HG03457 (cell line): Measurements from ENCODE around the gene TBC1D4.
"Not testable (repeated sequence)": the region's sequence is repeated elsewhere in the genome, so short reads cannot be mapped to it uniquely, and the experiment has no call there.

Experiments used
- ATAC-seq: cut with Tn5 transposase; IDR thresholded peaks from one replicate; pipeline ENCODE4 v1.9.1; 2021; ENCODE audit warnings: moderate number of reproducible peaks; ENCODE audit not compliant: unreplicated experiment

The TBC1D4 gene

GRCh38 chr13:75458696-75459422 is 23.1 kb downstream of the TBC1D4 start:
- ATAC-seq: peak; percentile 99

GRCh38 chr13:75455962-75456361 is 26.0 kb downstream of the TBC1D4 start:
- ATAC-seq: no peak

- ATAC-seq: no peak
These were observed 27.5 kb downstream of the TBC1D4 start for GRCh38 chr13:75454497-75454896.

GRCh38 chr13:75452564-75452963 is 29.4 kb downstream of the TBC1D4 start:
- no peak for ATAC-seq

GRCh38 chr13:75447493-75447892 is 34.5 kb downstream of the TBC1D4 start:
- no peak for ATAC-seq

GRCh38 chr13:75446874-75447273 is 35.1 kb downstream of the TBC1D4 start:
- no peak for ATAC-seq

- ATAC-seq: no peak
These were observed 36.1 kb downstream of the TBC1D4 start for GRCh38 chr13:75445717-75446499.

- no peak for ATAC-seq
These were observed 38.0 kb downstream of the TBC1D4 start for GRCh38 chr13:75444016-75444415.

- no peak for ATAC-seq
These were observed 38.5 kb downstream of the TBC1D4 start for GRCh38 chr13:75443356-75443958.

GRCh38 chr13:75442736-75443234 is 39.2 kb downstream of the TBC1D4 start:
- no peak for ATAC-seq

GRCh38 chr13:75440100-75440499 is 41.9 kb downstream of the TBC1D4 start:
- ATAC-seq: no peak

- ATAC-seq: no peak
These were observed 44.2 kb downstream of the TBC1D4 start for GRCh38 chr13:75437582-75438318.

- ATAC-seq: not testable (repeated sequence)
These were observed 47.8 kb downstream of the TBC1D4 start for GRCh38 chr13:75434126-75434525.

GRCh38 chr13:75432811-75433244 is 49.1 kb downstream of the TBC1D4 start:
- ATAC-seq: no peak

- ATAC-seq: no peak
These were observed 49.9 kb downstream of the TBC1D4 start for GRCh38 chr13:75432045-75432444.

- no peak for ATAC-seq
These were observed 51.3 kb downstream of the TBC1D4 start for GRCh38 chr13:75430436-75431209.

- no peak for ATAC-seq
These were observed 55.5 kb downstream of the TBC1D4 start for GRCh38 chr13:75426421-75426820.

GRCh38 chr13:75425216-75426009 is 56.6 kb downstream of the TBC1D4 start:
- peak; percentile 94 for ATAC-seq

- ATAC-seq: no peak
These were observed 58.0 kb downstream of the TBC1D4 start for GRCh38 chr13:75423946-75424345.
